Measurements from ENCODE around the gene IFT88.

DNA sequence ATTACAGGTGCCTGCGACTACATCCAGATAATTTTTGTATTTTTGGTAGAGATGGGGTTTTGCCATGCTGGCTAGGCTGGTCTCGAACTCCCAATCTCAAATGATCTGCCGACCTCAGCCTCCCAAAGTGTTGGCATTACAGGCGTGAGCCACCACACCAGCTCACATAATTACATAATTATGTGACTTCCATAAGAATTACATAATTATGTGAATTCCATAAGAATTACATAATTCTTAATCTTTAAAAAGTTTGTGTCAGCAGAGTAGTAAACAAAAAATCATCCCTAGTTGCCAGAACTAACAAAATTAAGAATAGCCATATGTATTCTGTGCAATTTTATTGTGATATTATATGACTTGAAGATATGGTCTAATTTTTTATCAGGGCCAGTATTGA lies 25.6 kb downstream of the IFT88 start:
- no peak for TF ChIP-seq POLR2A (IDR thresholded peaks at IDR 0.05)
- no peak for TF ChIP-seq POLR2AphosphoS5 (IDR thresholded peaks at IDR 0.05)
- TF ChIP-seq, protein P1, sequence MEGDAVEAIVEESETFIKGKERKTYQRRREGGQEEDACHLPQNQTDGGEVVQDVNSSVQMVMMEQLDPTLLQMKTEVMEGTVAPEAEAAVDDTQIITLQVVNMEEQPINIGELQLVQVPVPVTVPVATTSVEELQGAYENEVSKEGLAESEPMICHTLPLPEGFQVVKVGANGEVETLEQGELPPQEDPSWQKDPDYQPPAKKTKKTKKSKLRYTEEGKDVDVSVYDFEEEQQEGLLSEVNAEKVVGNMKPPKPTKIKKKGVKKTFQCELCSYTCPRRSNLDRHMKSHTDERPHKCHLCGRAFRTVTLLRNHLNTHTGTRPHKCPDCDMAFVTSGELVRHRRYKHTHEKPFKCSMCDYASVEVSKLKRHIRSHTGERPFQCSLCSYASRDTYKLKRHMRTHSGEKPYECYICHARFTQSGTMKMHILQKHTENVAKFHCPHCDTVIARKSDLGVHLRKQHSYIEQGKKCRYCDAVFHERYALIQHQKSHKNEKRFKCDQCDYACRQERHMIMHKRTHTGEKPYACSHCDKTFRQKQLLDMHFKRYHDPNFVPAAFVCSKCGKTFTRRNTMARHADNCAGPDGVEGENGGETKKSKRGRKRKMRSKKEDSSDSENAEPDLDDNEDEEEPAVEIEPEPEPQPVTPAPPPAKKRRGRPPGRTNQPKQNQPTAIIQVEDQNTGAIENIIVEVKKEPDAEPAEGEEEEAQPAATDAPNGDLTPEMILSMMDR (IDR thresholded peaks at IDR 0.05): no peak
